NCI-H2171 (cell line): ENCODE data around the gene RPS6KA5.

Source experiments
- DNase-seq: peaks from one replicate; lab custom pipeline; 2025; lab: John Stamatoyannopoulos, UW

RPS6KA5 gene

DNA sequence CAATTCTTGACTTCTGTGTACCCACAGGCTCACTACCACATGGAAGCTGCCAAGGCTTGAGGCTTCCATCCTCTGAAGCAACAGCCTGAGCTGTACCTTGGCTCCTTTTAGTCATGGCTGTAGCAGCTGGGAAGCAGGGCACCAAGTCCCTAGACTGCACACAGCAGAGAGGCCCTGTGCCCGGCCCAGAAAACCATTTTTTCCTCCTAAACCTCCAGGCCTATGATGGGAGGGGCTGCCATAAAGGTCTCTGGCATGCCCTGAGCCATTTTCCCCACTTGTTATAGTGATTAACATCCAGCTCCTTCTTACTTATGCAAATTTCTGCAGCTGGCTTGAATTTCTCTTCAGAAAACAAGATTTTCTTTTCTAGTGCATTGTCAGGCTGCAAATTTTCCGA lies 121.8 kb downstream of the RPS6KA5 start:
- no peak for DNase-seq

GRCh38 chr14:90936757-90937440 lies 123.5 kb downstream of the RPS6KA5 start:
- DNase-seq = no peak

DNA sequence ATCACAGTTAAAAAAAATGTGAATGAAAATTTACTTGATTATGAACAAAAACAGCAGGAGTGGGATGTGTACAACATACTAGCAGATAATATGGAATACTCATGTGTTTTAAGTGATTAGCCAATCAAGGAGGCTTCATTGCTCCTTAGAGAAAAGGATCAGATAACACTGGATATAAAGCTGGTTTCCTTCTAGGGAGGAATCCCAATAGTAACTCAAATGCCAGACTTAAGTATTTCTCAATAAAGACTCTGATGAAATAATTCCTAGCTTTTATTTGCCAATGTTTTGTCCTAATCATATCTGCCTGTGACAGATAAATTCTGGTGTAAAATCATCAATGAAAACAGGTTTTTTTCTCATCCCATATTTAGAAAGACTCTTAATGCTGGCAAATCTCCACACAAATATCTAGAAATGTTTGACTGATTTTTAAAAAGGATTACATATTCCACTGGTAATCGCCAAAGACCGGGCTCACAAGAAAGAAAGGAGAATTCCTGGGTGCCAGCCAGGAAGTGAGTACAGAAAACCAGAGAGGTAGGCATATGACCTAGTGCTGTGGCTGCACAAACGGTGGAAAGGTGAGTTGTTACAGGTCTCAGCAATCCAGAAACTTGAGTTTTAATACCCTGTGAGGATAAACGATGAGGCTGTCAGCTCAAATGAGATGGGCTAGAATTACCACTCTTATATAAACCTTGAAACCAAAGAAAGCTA lies 135.7 kb downstream of the RPS6KA5 start:
- DNase-seq = no peak

DNA sequence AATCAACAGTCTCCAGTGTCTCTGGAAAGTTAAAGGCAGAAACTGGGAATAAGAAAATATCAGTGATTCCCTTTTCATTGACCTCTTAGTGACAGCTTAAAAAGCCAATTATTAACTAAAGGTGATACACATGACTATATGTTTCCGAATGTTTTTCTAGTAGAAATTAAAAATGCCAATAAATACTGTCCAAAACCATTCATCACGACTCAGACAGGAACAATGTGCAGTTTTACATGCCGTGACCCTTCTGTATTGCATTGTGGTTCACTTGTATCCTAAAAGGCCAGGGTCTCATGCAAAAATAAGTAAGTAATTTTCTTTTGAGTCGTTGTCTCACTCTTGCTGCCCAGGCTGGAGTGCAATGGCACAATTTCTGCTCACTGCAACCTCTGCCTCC lies 138.3 kb downstream of the RPS6KA5 start:
- DNase-seq = no peak

DNA sequence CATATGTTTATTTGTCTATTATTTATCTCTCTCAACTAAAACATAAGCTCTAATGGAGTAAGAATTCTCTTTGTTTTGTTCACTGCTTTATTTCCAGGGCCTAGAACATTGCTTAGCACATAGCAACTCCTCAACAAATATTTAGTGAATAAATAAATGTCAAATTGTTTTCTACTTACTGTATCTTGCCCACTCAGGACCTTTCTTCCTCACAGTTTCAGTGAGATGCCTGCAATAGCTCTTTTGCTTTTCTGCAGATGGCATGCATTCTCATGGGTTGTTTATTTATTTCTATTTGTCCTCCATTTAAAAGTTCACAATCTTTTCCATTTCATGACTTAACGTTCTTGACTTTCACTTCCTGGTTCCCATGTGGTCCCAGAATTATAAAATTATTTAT lies 149.3 kb downstream of the RPS6KA5 start:
- DNase-seq = no peak

DNA sequence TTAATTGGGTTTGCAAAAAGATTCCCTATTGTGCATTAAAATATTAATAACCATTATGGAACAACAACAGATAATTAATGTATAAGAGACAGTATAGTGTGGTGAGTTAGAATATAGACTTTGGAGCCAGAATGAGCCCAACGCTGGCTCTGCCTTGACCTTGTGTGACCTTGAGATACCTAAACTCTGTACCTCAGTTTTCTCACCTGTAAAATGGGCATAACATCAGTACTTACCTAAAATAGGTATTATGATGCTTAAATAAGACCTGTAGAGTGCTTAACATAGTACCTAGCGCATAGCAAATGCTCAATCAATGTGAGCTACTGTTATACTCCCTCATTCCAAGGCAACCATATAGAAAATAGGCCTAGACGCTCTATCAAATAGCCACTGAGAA lies 153.3 kb downstream of the RPS6KA5 start:
- DNase-seq = no peak

GRCh38 chr14:90905531-90905930 lies 154.9 kb downstream of the RPS6KA5 start:
- no peak for DNase-seq

DNA sequence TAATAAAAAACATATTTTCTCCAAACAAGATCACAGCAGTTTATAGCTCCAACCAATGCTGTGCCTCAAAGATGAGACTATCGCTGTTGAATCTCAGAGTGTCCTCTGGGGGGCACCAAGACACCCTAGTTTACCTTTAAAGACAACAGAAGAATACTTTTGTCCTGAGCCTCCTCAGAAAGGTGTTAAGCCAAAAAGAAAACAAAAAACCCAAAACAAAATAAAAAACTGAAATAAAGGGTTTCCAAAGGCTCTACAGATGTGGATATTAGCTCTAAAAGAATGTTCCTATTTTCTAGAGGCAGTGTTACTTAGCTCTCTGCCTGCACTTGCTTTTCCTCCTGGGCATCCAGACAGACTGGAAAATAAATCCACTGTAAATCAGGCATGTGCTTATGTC lies 157.3 kb downstream of the RPS6KA5 start:
- peak; percentile 55 for DNase-seq

DNA sequence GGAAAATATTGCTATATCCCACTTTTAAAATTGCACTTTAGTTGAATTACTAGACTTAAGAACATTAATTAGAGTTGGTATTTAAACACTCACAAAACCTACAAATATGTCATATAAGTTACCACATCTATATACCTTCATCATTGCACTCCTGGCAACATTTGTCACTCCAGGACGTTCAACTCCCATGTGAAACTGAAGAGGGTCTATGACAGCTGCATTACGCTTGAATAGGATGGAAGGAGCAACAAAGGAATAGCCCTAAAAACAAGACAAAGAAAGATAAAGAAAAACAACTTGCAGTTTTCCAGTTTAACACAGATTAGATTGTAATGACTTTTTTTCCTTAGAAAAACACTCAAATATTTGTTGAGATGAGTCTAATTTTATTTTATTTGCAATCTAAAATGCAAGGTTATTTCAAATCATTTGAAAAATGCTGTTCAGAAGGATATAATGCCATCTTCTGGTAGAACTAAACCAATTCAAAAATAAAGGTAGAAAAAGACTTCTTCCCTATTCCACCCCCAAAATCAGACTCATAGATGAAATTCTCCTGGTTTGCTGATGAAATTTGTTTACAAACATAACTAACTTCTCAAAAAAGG lies 159.9 kb downstream of the RPS6KA5 start:
- peak; percentile 23 for DNase-seq

DNA sequence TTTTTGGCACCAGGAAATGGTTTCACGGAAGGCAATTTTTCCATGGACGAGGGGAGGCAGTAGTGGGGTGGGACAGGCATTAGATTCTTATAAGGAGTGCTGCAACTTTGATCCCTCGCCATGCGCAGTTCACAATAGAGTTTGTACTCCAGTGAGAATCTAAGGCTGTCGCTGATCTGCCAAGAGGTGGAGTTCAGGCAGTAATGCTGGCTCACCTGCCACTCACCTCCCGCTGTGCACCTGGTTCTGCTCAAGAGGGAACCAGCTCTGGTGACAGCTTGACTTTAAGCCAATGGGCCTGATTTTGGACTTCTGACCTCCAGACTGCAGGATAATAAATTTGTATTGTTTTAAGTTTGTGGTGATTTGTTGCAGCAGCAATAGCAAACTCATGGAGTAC lies 163.4 kb downstream of the RPS6KA5 start:
- no peak for DNase-seq

DNA sequence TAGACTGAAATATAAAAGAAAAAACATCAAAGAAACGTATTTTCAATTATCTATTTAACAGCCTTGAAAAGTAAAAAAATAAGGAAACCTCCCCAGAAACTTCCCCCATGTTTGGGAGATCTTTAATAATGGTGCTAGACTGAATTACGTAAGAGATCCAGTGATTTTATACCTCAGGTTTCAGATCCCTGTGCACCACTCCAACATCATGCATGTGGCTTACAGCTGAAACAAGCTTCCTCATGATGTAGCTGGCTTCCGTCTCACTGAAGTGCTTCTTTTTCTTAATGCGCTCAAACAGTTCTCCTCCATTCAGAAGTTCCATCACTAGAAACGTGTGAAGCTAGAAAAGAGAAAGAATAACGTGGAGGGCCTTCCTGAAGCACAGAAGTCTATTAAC lies 166.2 kb downstream of the RPS6KA5 start:
- DNase-seq = no peak

GRCh38 chr14:90893510-90893909 lies 166.9 kb downstream of the RPS6KA5 start:
- DNase-seq = no peak

GRCh38 chr14:90892970-90893369 lies 167.5 kb downstream of the RPS6KA5 start:
- peak; percentile 8 for DNase-seq

DNA sequence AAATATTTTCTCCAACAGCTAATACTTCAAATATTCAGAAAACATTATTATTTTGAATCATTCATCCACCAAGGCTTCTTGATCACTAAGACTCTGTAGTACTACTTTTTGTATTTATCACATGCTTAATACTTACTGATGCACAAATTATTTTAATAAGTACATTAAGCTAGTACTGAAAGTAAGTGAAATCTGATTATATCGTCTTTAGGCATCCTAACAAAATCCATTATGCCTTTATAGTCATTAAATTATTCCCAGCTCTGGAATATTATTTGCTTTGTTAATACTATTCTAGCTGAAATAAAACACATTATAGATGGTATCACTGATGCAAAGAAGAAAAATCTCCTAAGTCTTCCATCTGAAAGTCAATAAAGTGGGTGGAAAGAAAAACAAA lies 169.1 kb downstream of the RPS6KA5 start:
- no peak for DNase-seq

DNA sequence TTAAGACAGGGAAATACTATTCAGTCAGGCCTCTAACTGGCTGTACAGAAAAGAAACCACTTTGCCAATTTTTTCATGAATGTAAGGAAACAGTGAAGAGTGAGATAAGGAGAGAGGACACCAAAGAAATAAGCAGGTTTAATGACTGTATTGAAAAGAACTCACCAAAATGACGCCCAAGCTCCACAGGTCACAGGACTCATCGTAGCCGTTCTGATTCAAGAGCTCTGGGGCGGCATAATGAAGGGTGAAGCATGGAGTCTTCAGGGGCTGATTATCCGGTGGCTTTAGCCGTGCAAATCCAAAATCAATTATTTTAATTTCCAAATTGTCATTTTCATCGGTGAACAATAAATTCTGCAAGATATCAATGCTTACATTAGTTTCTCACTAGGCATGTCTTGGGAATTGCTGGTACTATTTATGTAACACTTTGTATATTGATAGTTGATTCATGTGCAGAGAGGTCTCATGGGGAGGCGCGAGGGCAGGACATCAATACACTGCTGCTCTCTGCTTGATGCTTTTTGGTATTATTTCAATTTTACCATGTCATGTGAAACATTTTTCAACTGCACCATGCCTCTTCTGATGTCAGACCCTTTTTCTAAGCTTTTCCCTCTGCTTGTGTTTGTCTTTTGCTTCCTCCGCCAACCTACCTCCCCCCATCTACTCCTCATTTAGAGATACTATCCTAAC lies 170.0 kb downstream of the RPS6KA5 start:
- no peak for DNase-seq

- no peak for DNase-seq
These were observed 174.1 kb downstream of the RPS6KA5 start for GRCh38 chr14:90886297-90886815.

- no peak for DNase-seq
These were observed 176.7 kb downstream of the RPS6KA5 start for GRCh38 chr14:90883782-90884181.

GRCh38 chr14:90883197-90883596 lies 177.2 kb downstream of the RPS6KA5 start:
- DNase-seq = no peak

DNA sequence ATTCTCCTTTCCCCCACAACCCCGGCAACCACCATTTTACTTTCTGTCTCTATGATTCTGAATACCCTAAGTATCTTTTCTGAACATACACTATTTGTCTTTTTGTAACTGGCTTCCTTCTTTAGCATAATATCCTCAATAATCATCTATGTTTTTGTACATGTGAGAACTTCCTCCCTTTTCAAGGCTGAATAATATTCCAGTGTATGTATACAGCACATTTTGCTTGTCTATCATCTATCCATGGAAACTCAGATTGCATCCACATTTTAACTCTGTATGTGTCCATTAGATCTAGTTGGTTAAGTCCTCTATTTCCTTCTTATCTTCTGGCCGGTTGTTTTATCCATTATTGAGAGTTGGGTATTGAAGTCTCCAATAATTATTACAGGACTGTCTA lies 180.2 kb downstream of the RPS6KA5 start:
- DNase-seq = no peak

- no peak for DNase-seq
These were observed 185.8 kb downstream of the RPS6KA5 start for GRCh38 chr14:90874599-90874998.

DNA sequence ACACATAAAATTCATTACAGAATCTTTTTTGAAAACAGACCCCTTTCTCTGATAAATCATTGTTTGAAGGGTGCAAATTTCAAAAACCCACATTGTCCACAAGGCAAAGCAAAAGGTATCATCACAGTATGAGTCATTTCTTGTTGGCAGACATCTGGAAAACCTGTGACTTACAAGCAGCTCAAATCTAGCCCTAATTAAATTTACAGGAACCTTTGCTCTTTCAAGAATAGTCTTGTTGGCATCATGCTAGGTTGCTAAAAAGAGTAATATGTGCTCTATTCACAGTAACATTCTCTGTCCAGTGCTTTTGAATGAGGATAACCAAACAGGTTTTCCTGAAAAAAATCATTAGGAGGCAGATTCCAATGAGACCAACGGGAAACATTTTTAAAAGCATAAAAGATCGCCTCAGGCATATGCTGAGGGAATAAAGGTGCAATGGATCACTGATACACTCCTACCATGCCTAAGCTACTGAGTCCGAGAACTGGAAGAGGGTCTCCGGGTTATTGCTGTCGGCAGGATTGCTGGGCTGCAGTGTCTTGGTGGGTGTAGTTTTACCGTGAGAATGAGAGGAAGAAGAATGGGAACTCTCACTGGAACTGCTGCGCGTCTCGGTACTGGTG lies 188.7 kb downstream of the RPS6KA5 start:
- peak; percentile 11 for DNase-seq
